GM18499 (cell line): ENCODE data around the gene RNF6.

ENCODE experiments used
- ATAC-seq: cut with Tn5 transposase; IDR thresholded peaks from one replicate; pipeline ENCODE4 v1.9.1; 2021; ENCODE audit warnings: moderate number of reproducible peaks; ENCODE audit not compliant: insufficient read depth, unreplicated experiment

The RNF6 gene

DNA sequence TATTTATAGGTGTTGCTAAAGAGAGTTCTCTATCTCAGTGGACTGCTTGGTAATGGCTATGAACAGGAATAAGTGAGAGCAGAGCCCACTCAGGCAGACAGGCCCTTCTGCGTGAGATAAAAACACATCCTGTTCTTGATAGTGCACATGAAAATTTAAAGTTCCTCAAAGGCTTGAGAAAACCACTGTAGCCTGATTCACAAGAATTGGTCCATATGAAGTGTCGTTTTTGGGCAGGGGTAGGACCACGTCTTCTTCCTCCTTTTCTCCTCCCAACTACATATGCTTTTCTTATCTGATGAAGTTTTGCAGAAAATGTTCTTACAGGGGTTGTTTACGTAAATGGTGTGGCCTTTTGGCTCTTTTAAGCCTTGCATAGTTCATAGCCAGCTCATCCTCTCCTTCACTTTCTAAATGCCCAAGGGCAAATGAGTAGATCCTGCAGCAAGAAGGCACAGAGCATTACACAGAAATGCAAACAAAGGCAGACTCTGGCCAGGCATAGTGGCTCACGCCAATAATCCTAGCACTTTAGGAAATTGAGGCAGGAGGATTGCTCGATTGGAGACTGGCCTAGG lies 53.8 kb downstream of the RNF6 start:
- no peak for ATAC-seq

- no peak for ATAC-seq
These were observed 58.3 kb downstream of the RNF6 start for GRCh38 chr13:26163812-26164211.
